Hematopoietic multipotent progenitor cell (in vitro differentiated cells): ENCODE results near the gene EEF1AKMT3. TPM values are rescaled to one million over a fixed set of nuclear protein-coding genes. Genes with fewer than 3 reads are reported as not detected.

Experiments
- DNase-seq, 3 donors: peaks; one replicate each; pipeline ENCODE4 v3.0.0-alpha.2; 2011 to 2015; ENCODE audit warnings: low read depth in 2 of 3, low spot score in 2 of 3
- total RNA-seq: library from RNA; depleted of rRNA; stranded (reverse); fragments of >200 nt; gene quantifications from one replicate; pipeline ENCODE4 v1.2.3, GENCODE V29; 2012

EEF1AKMT3 gene
- total RNA-seq, 1 donor = 8.9 TPM

GRCh38 chr12:57749061-57749460, 23.4 kb upstream of the EEF1AKMT3 start:
- no peak for DNase-seq

DNA sequence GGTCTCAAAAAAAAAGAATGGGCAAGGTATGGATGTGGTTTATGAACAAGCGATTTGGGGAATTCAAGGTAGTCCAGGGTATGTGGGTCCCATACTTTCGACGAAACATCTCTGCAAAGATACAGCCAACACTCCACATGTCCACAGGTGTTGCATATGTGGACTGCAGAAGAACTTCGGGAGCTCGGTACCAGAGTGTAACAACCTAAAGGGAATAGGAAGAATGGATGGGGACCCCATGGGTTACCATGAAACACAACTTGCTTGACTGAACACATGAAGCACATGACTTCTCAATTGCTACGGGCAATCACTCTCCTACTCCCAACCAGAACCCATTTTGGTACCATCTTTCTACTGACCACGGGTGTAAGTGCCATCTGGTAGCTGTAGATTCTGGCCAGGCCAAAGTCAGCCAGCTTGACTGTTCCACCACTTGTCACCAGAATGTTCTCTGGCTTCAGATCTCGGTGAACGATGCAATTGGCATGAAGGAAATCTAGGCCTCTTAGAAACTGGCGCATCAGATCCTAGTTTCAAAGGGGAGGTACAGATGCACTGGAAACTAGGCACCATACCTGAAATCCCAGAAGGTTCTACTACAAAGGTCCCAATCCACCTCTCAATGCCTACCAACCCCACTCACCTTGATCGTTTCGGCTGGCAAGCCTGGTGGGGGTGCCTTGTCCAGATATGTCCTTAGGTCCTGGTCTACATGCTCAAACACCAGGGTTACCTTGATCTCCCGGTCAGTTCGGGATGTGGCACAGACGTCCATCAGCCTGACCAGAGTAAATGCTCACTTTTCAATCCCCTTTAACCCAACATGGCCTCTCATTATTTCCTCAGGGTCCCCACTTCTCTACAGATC, 21.6 kb upstream of the EEF1AKMT3 start:
- no peak for DNase-seq

GRCh38 chr12:57751432-57751787, 21.0 kb upstream of the EEF1AKMT3 start:
- no peak for DNase-seq

DNA sequence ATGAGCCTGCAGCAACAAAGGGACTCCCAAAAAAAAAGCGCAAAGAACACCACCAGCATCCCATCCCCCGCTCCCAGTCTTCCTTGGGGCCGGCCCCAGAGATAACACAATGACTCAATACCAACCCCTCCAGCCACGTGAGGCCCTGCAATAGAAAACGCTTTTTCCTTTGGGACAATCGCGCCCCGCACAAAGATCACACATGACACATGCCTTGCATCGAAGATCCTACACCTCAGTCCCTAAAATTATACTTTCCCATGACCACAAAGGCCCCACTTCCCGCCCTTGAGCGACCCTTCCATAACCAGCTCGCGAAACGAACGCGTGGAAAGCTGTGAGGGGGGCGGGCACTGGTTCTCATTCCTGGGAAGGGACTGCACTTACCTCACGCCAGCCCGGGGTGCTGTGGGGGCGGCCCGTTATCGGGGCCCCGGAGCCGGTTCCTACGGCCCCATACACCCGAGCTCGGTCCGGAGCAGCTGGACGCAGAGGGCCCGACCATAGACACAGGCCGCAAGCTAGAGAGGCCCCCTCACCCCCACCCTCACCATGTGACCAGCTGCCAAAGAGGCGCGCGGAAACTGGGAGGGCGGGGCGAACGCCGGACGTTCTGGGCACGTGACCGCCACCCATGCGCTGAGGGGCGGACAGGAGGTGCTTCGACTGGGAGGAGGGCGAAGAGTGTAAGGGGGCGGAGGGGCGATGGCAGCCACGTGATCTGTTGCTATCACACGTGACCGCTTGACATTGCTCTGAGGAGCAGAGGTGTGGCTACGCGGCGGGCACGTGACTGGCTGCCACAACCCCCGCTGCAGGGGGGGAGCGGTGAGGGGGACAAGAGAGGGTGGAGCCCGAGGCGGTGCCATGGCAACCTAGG, 20.4 kb upstream of the EEF1AKMT3 start, which contains the start of gene CDK4:
Gene CDK4 (minus strand): TSS at position 523 of the 880 bp plus-strand sequence. CDS start 593 bp downstream, outside the sequence.
- DNase-seq = peak; percentile 94 to 100 (median 100)

DNA sequence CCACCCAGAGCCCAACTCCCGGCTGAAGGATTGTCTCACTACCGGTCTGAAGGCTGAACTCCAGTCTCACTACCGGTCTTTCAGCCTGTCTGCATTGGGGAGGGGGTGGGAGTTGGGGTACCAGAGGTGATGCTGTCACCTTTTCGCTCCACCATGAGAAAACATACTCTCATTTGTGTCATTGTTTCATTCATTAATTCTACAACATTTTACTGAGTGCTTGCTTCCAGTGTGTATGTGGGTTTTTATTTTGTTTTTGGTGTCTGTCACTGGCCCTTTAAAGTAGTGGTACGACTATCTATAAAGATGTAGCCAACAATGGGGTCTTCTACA, 19.8 kb upstream of the EEF1AKMT3 start:
- no peak for DNase-seq

GRCh38 chr12:57753756-57754337, 18.6 kb upstream of the EEF1AKMT3 start:
- DNase-seq = no peak

DNA sequence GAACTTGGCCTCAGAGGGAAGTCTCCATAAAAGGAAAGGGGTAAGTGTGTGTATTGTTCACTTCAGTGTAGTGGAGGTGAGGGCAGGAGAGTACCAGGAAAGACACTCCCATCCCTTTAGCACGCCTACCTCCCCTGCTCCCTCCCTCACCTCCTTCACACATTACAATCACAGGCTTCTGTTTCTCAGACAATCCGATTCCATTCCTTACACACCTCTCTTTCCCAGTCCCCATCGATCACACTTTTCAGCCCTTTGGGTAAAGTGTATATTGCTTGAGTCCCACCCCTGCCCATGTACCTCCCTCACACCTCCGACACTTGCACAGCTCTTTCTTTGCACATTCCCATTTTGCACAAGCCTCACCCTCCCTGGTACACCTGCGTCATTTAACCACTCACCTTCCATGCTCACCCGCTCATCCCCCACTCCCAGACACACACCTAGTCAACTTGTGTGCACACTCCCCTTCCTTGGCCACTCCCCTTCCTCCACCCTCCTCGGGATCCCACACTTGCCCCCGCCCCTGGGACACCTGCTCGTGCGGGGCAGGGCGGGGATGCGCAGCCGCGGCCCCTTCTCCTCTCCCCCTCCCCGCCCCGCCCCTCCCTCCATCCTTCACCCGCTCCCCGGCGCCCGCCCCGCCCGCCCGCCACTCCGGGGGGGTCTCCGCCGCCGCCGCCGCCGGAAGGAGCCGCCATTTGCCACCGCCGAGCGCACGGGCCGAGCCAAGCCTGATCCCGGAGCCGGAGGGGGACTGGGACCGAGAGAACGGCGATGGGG, 17.8 kb upstream of the EEF1AKMT3 start, which contains the start of gene MARCHF9:
Gene MARCHF9 (plus strand): TSS at position 693 of the 783 bp plus-strand sequence. CDS start 426 bp downstream, outside the sequence.
- peak; percentile 62 to 76 (median 64) for DNase-seq

DNA sequence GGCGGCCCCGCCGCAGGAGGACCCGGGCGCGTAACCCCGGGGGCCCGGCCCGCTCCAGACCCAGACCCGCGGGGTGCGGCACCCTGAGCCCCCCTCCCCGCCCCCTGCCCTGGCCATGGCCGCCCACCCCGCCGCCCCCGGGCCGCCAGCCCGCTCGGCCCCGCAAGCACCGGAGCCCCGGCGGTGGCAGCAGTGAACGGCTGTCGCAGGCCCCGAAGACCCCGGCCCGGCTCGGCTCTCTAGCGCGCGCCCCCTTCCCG, 17.3 kb upstream of the EEF1AKMT3 start:
- DNase-seq = no peak

GRCh38 chr12:57755454-57756372, 16.7 kb upstream of the EEF1AKMT3 start:
- DNase-seq = no peak

DNA sequence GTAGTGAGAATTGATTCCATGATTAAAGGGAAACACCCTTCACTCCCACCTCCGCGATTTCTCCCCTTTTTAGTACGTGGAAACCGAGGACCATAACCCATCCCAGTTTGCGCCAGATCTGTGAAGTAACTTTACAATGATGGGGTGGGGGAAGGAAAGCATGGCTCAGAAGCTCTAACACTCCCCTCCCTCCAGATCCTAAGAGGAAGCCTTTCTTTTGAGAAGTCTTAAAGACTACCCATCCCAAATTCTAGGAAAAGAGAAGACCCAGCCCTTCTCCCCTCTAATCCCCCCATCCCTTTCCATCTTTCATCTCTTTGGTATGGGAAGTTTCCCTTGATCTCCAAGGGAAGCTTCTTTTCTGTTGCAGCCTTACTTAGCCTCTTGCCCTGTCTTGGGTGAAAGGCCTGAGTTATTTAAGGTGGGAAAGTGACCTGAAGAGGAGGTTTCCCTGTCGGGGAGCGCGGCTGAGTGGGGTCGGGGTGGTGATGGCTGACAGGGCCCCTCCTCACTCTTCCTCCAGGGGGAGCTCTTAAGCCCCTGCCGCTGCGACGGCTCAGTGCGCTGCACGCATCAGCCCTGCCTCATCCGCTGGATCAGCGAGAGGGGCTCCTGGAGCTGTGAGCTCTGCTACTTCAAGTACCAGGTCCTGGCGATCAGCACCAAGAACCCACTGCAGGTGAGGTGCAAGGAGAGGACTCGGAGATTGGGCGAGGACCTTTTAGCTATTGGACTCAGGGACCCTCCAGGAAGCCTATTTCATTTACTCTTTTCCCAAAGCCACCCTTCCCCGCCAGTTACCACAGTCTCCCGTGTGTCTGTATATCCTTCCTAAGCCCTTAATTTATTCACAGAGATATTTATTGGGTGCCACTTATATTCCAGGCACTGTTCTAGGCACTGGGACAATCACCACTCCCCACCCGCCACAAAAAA, 15.7 kb upstream of the EEF1AKMT3 start:
- DNase-seq = peak in 2 of 3 donors; percentile 67 to 81

DNA sequence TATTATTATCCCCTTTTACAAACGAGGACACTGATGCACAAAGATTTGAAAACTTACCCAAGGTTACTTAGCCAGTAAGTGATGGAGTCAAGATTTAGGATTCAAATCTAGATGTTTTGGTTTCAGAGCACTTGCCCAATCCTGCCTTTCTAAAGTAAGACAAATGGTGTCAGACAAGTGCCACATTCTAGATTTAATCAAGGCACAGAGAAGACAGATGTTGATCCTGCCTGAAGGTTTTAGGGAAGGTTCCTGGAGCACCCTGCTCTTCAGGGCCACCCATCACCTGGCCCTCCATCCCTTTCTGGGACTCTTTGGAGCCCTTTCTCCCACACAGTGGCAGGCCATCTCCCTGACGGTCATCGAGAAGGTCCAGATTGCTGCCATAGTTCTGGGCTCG, 14.6 kb upstream of the EEF1AKMT3 start:
- no peak for DNase-seq

DNA sequence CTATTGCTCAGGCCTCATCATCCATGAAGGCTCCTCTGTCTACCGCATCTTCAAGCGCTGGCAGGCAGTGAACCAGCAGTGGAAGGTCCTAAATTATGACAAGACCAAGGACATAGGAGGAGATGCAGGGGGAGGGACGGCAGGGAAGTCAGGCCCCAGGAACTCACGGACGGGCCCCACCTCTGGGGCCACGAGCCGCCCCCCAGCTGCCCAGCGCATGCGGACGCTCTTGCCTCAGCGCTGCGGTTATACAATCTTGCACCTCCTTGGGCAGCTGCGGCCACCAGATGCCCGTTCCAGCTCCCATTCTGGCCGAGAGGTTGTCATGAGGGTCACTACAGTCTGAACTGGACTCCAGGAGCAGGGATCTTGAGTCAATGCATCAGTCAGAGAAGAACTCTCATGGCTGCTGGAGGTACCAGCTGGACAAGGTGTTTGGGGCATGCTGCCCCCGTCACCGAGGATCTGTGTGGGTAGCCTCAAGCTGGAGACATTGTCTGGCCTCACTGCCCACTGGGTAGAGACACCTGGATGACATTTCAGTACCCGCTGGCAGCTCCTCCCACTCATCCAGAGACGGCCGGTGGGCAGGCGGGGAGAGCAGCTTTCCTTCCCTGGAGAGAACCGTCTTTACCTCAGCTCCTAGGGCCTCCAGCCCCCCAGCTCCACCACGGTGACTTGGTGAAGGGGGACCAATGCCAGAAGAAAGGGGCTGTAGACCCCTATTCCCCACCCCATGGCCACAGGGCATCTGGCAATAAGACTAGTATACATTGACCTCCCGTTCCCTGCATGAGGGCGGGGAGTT, 13.7 kb upstream of the EEF1AKMT3 start:
- DNase-seq = no peak

GRCh38 chr12:57759360-57759980, 12.9 kb upstream of the EEF1AKMT3 start:
- peak in 2 of 3 donors; percentile 39 to 65 for DNase-seq

GRCh38 chr12:57760347-57760982, 11.9 kb upstream of the EEF1AKMT3 start:
- no peak for DNase-seq

- DNase-seq = no peak
These were observed 10.9 kb upstream of the EEF1AKMT3 start for GRCh38 chr12:57761391-57761998.

DNA sequence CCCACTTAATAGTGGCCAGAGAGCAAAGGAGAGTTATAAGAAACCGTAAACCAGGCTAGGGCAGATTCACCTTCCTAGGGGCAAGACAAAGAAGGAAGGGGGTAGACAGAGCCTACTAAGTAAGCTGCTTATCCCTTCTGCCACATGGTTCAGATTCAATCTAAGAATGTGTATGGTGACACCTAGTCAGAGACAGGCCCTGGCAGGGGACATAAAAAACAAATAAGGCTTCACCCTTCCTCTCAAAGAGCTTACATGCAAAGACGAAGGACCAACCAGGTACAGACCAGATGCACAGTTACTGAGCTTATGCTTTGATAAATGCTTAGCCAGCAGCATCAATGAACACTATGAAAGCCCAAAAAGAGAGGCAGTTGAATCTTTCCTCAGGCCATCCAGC, 10.0 kb upstream of the EEF1AKMT3 start:
- no peak for DNase-seq
